Testis (tissue), 3 donors: ENCODE data around the gene SRBD1. TPM values are rescaled to one million over a fixed set of nuclear protein-coding genes. Genes with fewer than 3 reads are reported as not detected.

Experiments
- DNase-seq: peaks from one replicate; pipeline ENCODE4 v3.0.0-alpha.2; 2019
- H3K27ac ChIP-seq, 2 donors: fragments of 200-600 bp; sonication (generic); one replicate each; pipeline ENCODE4 v1.5.1; 2019
- H3K27me3 ChIP-seq: fragments of 200-600 bp; sonication (generic); one replicate; pipeline ENCODE4 v1.5.1; 2019
- H3K36me3 ChIP-seq: fragments of 200-600 bp; sonication (generic); one replicate; pipeline ENCODE4 v1.5.1; 2017; ENCODE audit warnings: low read depth; ENCODE audit errors: missing control alignments
- H3K4me1 ChIP-seq: fragments of 200-600 bp; sonication (generic); one replicate; pipeline ENCODE4 v1.5.1; 2019
- H3K4me3 ChIP-seq, 2 donors: fragments of 200-600 bp; sonication (generic); one replicate each; pipeline ENCODE4 v1.5.1; 2017 to 2019
- H3K9me3 ChIP-seq: fragments of 200-600 bp; sonication (generic); one replicate; pipeline ENCODE4 v1.5.1; 2017
- POLR2A ChIP-seq: fragments of 450-650 bp; IDR thresholded peaks from one replicate; pipeline ENCODE4 v1.6.1; 2017; ENCODE audit warnings: antibody characterized with exemption, mild to moderate bottlenecking, moderate library complexity
- WGBS, 2 donors: methylation state at CpG; one replicate each; pipeline ENCODE4 v1.1.5; 2018; 5-methylcytosine and 5-hydroxymethylcytosine counted together
- intact Hi-C: fragments of 100-400 bp; cut with DNase I; formaldehyde crosslinking; loops from one replicate; pipeline ENCODE4 v1.15.1; 2023; ENCODE audit warnings: low total_unique reads
- polyA plus RNA-seq: library from polyadenylated mRNA; stranded (reverse); fragments of 350-450 nt; fragmentation: Illumina TruSeq; extraction: RNeasy Lipid Tissue Mini Kit (QIAGEN cat#74804); gene quantifications from one replicate; pipeline ENCODE4 v1.2.3, GENCODE V29; 2014; ENCODE audit warnings: low read depth, low replicate concordance; ENCODE audit not compliant: insufficient read depth
- total RNA-seq, 2 donors: library from RNA; depleted of rRNA; stranded (reverse); fragments of >200 nt; gene quantifications; one replicate each; pipeline ENCODE4 v1.2.3, GENCODE V29; 2016
- TF ChIP-seq, protein P1 (sequence below), 3 experiments: fragments of 450-650 bp in 2 of 3; fragments of 200-600 bp in 1 of 3; sonication (generic) in 1 of 3; IDR thresholded peaks; one replicate each; pipeline ENCODE4 v1.5.1; 2016 to 2019; ENCODE audit warnings: antibody characterized with exemption in 3 of 3, mild to moderate bottlenecking in 2 of 3, moderate library complexity in 1 of 3

Gene SRBD1
- total and polyA plus RNA-seq, 3 donors from 2014 or later, result 9.0 to 29.7 (median 27.8) TPM

DNA sequence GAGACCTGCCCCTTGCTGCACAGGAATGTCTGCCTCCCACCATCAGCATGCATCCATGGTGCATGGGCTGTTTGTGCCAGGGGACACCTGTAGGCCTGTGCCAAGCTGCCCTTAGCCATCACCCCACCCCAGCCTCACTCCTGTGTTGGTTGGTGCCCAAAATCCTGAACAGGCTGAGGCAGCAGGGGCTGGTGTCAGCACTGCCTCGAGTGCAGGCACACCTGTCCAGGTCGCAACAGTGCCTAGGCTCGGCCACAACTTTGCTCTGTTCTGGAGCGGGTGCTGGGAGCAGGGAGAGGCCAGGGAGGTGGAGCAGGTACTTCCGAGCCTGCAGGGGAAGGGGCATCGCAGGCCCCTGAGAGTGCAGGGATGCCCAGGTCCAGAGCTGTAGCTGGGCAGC lies 69.1 kb downstream of the SRBD1 start:
- Histone ChIP-seq H3K36me3 (no peaks in the 10 kb centered on the region), H3K27me3 (no peaks in the 10 kb centered on the region), H3K9me3 (no peaks in the 10 kb centered on the region), H3K27ac (no peak overlapping the region), H3K4me1 (no peaks in the 10 kb centered on the region), H3K4me3 (no peak overlapping the region)
- DNase-seq, result no peak
- TF ChIP-seq, protein P1, sequence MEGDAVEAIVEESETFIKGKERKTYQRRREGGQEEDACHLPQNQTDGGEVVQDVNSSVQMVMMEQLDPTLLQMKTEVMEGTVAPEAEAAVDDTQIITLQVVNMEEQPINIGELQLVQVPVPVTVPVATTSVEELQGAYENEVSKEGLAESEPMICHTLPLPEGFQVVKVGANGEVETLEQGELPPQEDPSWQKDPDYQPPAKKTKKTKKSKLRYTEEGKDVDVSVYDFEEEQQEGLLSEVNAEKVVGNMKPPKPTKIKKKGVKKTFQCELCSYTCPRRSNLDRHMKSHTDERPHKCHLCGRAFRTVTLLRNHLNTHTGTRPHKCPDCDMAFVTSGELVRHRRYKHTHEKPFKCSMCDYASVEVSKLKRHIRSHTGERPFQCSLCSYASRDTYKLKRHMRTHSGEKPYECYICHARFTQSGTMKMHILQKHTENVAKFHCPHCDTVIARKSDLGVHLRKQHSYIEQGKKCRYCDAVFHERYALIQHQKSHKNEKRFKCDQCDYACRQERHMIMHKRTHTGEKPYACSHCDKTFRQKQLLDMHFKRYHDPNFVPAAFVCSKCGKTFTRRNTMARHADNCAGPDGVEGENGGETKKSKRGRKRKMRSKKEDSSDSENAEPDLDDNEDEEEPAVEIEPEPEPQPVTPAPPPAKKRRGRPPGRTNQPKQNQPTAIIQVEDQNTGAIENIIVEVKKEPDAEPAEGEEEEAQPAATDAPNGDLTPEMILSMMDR (IDR thresholded peaks at IDR 0.05), result no peak
- no peak for TF ChIP-seq POLR2A
- intact Hi-C loops, result no loop called here
- WGBS, 2 donors, result 97 to 100% methylated on average over 1 to 6 of the region's 6 CpGs

DNA sequence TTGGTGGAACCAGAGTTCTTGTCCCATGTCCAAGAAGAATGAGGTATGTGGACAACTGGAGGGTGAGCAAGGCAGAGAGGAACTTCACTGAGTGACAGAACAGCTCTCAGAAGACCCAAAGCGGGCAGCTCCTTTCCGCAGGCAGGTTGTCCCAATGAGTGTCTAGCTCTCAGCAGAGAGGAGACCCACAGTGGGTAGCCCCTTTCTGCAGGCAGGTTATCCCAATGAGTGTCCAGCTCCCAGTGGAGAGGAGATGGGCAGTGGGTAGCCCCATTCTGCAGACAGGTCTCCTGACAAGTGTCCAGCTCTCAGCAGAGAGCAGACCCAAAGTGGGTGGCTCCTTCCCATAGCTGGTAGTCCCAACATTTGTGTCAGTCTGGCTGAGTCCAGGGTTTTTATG lies 69.6 kb downstream of the SRBD1 start:
- H3K4me3 ChIP-seq, result no peak overlapping the region
- intact Hi-C loops, result no loop called here
- WGBS, 2 donors, result 94% methylated on average over 2 of the region's 2 CpGs; no CpG with 5 or more reads in 1 of the 2 donors
- no peaks in the 10 kb centered on the region for H3K36me3 ChIP-seq
- no peaks in the 10 kb centered on the region for H3K4me1 ChIP-seq
- no peaks in the 10 kb centered on the region for H3K27me3 ChIP-seq
- no peaks in the 10 kb centered on the region for H3K9me3 ChIP-seq
- no peak overlapping the region for H3K27ac ChIP-seq
- TF ChIP-seq, protein P1 (IDR thresholded peaks at IDR 0.05), result no peak
- TF ChIP-seq POLR2A, result no peak
- no peak for DNase-seq

DNA sequence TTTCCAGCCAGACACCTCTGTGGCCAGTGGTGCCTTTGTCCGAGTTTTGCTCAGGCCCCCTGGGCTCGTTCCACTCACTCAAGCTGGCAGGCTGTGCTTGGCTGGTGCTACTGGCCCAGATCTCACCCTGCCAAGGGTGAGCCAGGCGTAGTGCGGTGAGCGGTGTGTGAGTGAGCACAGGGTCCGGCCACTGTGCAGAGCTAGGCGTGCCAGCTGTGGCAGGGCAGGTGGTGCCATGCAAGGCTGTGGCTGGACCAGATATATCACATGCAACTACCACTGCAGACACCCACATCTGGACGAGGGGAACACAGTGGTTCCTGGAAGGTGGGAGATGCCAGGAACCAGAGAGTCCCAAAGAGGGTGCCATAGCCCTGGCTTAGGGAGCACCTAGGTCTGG lies 70.1 kb downstream of the SRBD1 start:
- no peak for TF ChIP-seq POLR2A
- TF ChIP-seq, protein P1 (IDR thresholded peaks at IDR 0.05), result no peak
- Histone ChIP-seq H3K27ac (no peak overlapping the region), H3K27me3 (no peaks in the 10 kb centered on the region), H3K9me3 (no peaks in the 10 kb centered on the region), H3K4me1 (no peaks in the 10 kb centered on the region), H3K4me3 (no peak overlapping the region), H3K36me3 (no peaks in the 10 kb centered on the region)
- DNase-seq, result no peak
- 91 to 92% methylated on average over 5 to 8 of the region's 8 CpGs for WGBS, 2 donors
- intact Hi-C loops, result no loop called here

DNA sequence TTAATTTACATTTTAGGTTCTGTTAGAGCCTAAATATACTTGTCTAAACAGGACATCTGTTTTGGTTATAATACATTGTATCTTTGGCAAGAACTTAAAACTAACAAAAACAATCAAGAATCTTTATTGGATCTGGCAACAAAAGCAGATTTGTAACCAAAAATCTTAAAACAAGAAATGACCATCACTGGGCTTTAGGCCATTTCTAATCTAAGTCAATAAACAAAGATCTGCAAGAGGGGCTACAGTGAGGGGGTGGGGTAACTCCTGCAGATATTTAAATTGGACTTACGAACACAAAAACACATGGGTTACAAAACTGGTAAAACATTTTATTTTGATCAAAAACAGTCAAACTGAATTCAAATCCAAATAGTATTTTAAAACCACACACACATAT lies 77.3 kb downstream of the SRBD1 start:
- DNase-seq, result no peak
- intact Hi-C loops, result no loop called here
- Histone ChIP-seq H3K36me3 (no peaks in the 10 kb centered on the region), H3K9me3 (no peaks in the 10 kb centered on the region), H3K4me1 (no peaks in the 10 kb centered on the region), H3K27ac (no peak overlapping the region), H3K4me3 (no peak overlapping the region), H3K27me3 (no peaks in the 10 kb centered on the region)
- WGBS, 2 donors, result 72 to 79% methylated on average over 1 of the region's 1 CpG
- TF ChIP-seq, protein P1 (IDR thresholded peaks at IDR 0.05), result no peak
- no peak for TF ChIP-seq POLR2A

DNA sequence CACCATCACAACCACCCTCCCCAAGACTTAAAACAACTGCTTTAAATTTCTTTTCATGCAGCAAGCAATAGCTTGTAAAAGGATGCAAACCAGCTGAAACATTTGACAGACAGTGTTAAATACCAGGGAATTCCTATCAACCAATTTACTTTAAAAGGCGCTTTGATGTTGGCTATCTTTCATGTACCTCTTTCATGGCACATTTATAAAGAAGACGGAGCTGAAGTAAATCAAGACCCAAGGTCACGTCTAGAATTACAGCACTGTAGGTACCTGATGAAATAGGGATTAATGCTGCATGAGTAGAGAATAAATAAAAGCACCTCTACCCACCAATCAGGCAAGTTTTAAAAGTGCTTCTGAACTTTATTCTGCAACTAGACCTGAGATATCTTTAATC lies 78.9 kb downstream of the SRBD1 start:
- 87 to 88% methylated on average over 3 of the region's 3 CpGs for WGBS, 2 donors
- H3K36me3 ChIP-seq, result no peaks in the 10 kb centered on the region
- no peak overlapping the region for H3K27ac ChIP-seq
- no peak overlapping the region for H3K4me3 ChIP-seq
- no peak for DNase-seq
- intact Hi-C loops, result no loop called here
- TF ChIP-seq, protein P1 (IDR thresholded peaks at IDR 0.05), result no peak
- no peak for TF ChIP-seq POLR2A
- no peaks in the 10 kb centered on the region for H3K9me3 ChIP-seq
- no peaks in the 10 kb centered on the region for H3K27me3 ChIP-seq
- no peaks in the 10 kb centered on the region for H3K4me1 ChIP-seq
